IPS-20b (cell line): ENCODE measurements around the gene TARBP1.
"Not testable (repeated sequence)": the region's sequence is repeated elsewhere in the genome, so short reads cannot be mapped to it uniquely, and the experiment has no call there.

Experiments used
- H3K27ac ChIP-seq: one replicate; pipeline ENCODE4 v1.5.1; 2013; ENCODE audit warnings: low read length
- H3K27me3 ChIP-seq: 2 replicates; pipeline ENCODE4 v1.6.1; 2013; ENCODE audit warnings: mild to moderate bottlenecking, low read length, inconsistent platforms; ENCODE audit not compliant: insufficient read depth
- H3K36me3 ChIP-seq: 2 replicates; pipeline ENCODE4 v1.6.1; 2013; ENCODE audit warnings: low read depth, mild to moderate bottlenecking, inconsistent platforms, low read length, moderate library complexity; ENCODE audit not compliant: insufficient read depth
- H3K4me1 ChIP-seq: 2 replicates; pipeline ENCODE4 v1.6.1; 2013; ENCODE audit warnings: mild to moderate bottlenecking, control low read depth, inconsistent platforms, low read length, moderate library complexity; ENCODE audit not compliant: insufficient read depth
- H3K4me3 ChIP-seq: 2 replicates; pipeline ENCODE4 v1.5.1; 2013; ENCODE audit warnings: mild to moderate bottlenecking, low read length, inconsistent platforms
- H3K9ac ChIP-seq: 2 replicates; pipeline ENCODE4 v1.6.1; 2013; ENCODE audit warnings: low read depth, mild to moderate bottlenecking, inconsistent platforms, low read length, moderate library complexity
- H3K9me3 ChIP-seq: 2 replicates; pipeline ENCODE4 v1.6.1; 2013; ENCODE audit warnings: mild to moderate bottlenecking, low read depth, low read length, inconsistent platforms; ENCODE audit not compliant: insufficient read depth

Gene TARBP1

GRCh38 chr1:234372011-234372757, 106.8 kb downstream of the TARBP1 start:
- peak overlapping the region; percentile 90; the same call in 1 of the 2 replicates for H3K9ac ChIP-seq

GRCh38 chr1:234371414-234371813, 107.6 kb downstream of the TARBP1 start:
- H3K4me1 ChIP-seq, result peaks cover 5% of the 10 kb centered on the region; the same call in 1 of the 2 replicates
- H3K27ac ChIP-seq, result no peak overlapping the region
- H3K36me3 ChIP-seq, result peaks cover 19% of the 10 kb centered on the region
- no peak overlapping the region for H3K4me3 ChIP-seq
- H3K9me3 ChIP-seq, result no peaks in the 10 kb centered on the region
- H3K9ac ChIP-seq, result no peak overlapping the region
- peaks cover 12% of the 10 kb centered on the region for H3K27me3 ChIP-seq

More at GRCh38 chr1:234372011-234372757, 106.8 kb downstream of the TARBP1 start:
- H3K4me3 ChIP-seq, result peak overlapping the region; percentile 87
- peaks cover 25% of the 10 kb centered on the region for H3K36me3 ChIP-seq
- H3K9me3 ChIP-seq, result no peaks in the 10 kb centered on the region
- H3K4me1 ChIP-seq, result peaks cover 5% of the 10 kb centered on the region; the same call in 1 of the 2 replicates
- peaks cover 12% of the 10 kb centered on the region for H3K27me3 ChIP-seq
- no peak overlapping the region for H3K27ac ChIP-seq

GRCh38 chr1:234369784-234370183, 109.2 kb downstream of the TARBP1 start:
- 0 out of 2 replicates have a peak, but pooled peaks cover 4% of the 10 kb centered on the region for H3K36me3 ChIP-seq
- H3K9me3 ChIP-seq, result no peaks in the 10 kb centered on the region
- no peak overlapping the region for H3K27ac ChIP-seq
- peaks cover 5% of the 10 kb centered on the region; the same call in 1 of the 2 replicates for H3K4me1 ChIP-seq
- no peak overlapping the region for H3K9ac ChIP-seq
- H3K27me3 ChIP-seq, result peaks cover 12% of the 10 kb centered on the region
- no peak overlapping the region for H3K4me3 ChIP-seq

- H3K9me3 ChIP-seq, result no peaks in the 10 kb centered on the region
- H3K36me3 ChIP-seq, result no peaks in the 10 kb centered on the region
- no peak overlapping the region for H3K27ac ChIP-seq
- no peak overlapping the region for H3K9ac ChIP-seq
- no peak overlapping the region for H3K4me3 ChIP-seq
- peaks cover 12% of the 10 kb centered on the region for H3K27me3 ChIP-seq
- no peaks in the 10 kb centered on the region; the same call in 1 of the 2 replicates for H3K4me1 ChIP-seq
Observed at GRCh38 chr1:234369033-234369430, 109.9 kb downstream of the TARBP1 start.

- Histone ChIP-seq H3K4me3 (no peak overlapping the region), H3K9ac (no peak overlapping the region), H3K27me3 (peaks cover 12% of the 10 kb centered on the region), H3K36me3 (no peaks in the 10 kb centered on the region), H3K27ac (no peak overlapping the region), H3K9me3 (no peaks in the 10 kb centered on the region), H3K4me1 (no peaks in the 10 kb centered on the region)
Observed at GRCh38 chr1:234368320-234369032, 110.5 kb downstream of the TARBP1 start.

- Histone ChIP-seq H3K36me3 (no peaks in the 10 kb centered on the region), H3K9ac (no peak overlapping the region), H3K9me3 (no peaks in the 10 kb centered on the region), H3K4me3 (no peak overlapping the region), H3K27ac (no peak overlapping the region), H3K4me1 (no peaks in the 10 kb centered on the region), H3K27me3 (no peaks in the 10 kb centered on the region)
Observed at GRCh38 chr1:234362558-234362957, 116.4 kb downstream of the TARBP1 start.

GRCh38 chr1:234361102-234361603, 117.8 kb downstream of the TARBP1 start:
- Histone ChIP-seq H3K4me1 (no peaks in the 10 kb centered on the region), H3K36me3 (no peaks in the 10 kb centered on the region), H3K4me3 (no peak overlapping the region), H3K27ac (no peak overlapping the region), H3K9ac (no peak overlapping the region), H3K27me3 (no peaks in the 10 kb centered on the region), H3K9me3 (no peaks in the 10 kb centered on the region)

GRCh38 chr1:234357831-234358230, 121.1 kb downstream of the TARBP1 start:
- H3K36me3 ChIP-seq, result no peaks in the 10 kb centered on the region
- no peaks in the 10 kb centered on the region for H3K4me1 ChIP-seq
- no peak overlapping the region for H3K4me3 ChIP-seq
- H3K9ac ChIP-seq, result no peak overlapping the region
- H3K27me3 ChIP-seq, result no peaks in the 10 kb centered on the region
- H3K27ac ChIP-seq, result no peak overlapping the region
- H3K9me3 ChIP-seq, result no peaks in the 10 kb centered on the region

- not testable (repeated sequence) for H3K4me3 ChIP-seq, H3K27ac ChIP-seq, H3K27me3 ChIP-seq, H3K9me3 ChIP-seq, H3K36me3 ChIP-seq, H3K9ac ChIP-seq, H3K4me1 ChIP-seq
Observed at GRCh38 chr1:234356615-234357269, 122.2 kb downstream of the TARBP1 start.

- H3K4me1 ChIP-seq, result no peaks in the 10 kb centered on the region
- no peak overlapping the region for H3K27ac ChIP-seq
- no peaks in the 10 kb centered on the region for H3K36me3 ChIP-seq
- H3K9me3 ChIP-seq, result no peaks in the 10 kb centered on the region
- no peak overlapping the region for H3K4me3 ChIP-seq
- no peaks in the 10 kb centered on the region for H3K27me3 ChIP-seq
- no peak overlapping the region for H3K9ac ChIP-seq
Observed at GRCh38 chr1:234355782-234356510, 123.0 kb downstream of the TARBP1 start.

- Histone ChIP-seq H3K36me3 (no peaks in the 10 kb centered on the region), H3K4me1 (no peaks in the 10 kb centered on the region), H3K9ac (no peak overlapping the region), H3K9me3 (no peaks in the 10 kb centered on the region), H3K27ac (no peak overlapping the region), H3K27me3 (no peaks in the 10 kb centered on the region), H3K4me3 (no peak overlapping the region)
Observed at GRCh38 chr1:234348964-234349363, 130.0 kb downstream of the TARBP1 start.
